GM12873 (cell line): Measurements from ENCODE around the gene PSD2.

Source experiments
- CTCF ChIP-seq: IDR thresholded peaks from 2 replicates; pipeline ENCODE4 v1.5.1; 2012; ENCODE audit warnings: low read depth, mild to moderate bottlenecking, moderate library complexity, low read length, control low read depth; ENCODE audit not compliant: insufficient read depth; ENCODE audit errors: missing control alignments

PSD2 gene

GRCh38 chr5:139752506-139753473 lies 42.8 kb upstream of the PSD2 start:
- TF ChIP-seq CTCF, result no peak

GRCh38 chr5:139755892-139756671 lies 39.5 kb upstream of the PSD2 start:
- no peak for TF ChIP-seq CTCF

- no peak for TF ChIP-seq CTCF
These were observed 38.6 kb upstream of the PSD2 start for GRCh38 chr5:139756971-139757370.

- no peak for TF ChIP-seq CTCF
These were observed 37.7 kb upstream of the PSD2 start for GRCh38 chr5:139757727-139758509.

GRCh38 chr5:139758510-139759075 lies 37.0 kb upstream of the PSD2 start:
- TF ChIP-seq CTCF, result no peak

GRCh38 chr5:139759219-139759721 lies 36.3 kb upstream of the PSD2 start:
- no peak for TF ChIP-seq CTCF
